LNCaP clone FGC (cell line): Measurements from ENCODE around the gene GATC.
A peak's percentile ranks its signal among the peaks of the same experiment; 100 is the strongest.

Experiments
- DNase-seq: peaks from one replicate; pipeline ENCODE4 v3.0.0-alpha.2; 2011; ENCODE audit warnings: low read depth
- H3K4me3 ChIP-seq: 2 replicates; pipeline ENCODE4 v1.5.1; 2011; ENCODE audit warnings: mild to moderate bottlenecking, low read depth, low read length, control low read depth
- CTCF ChIP-seq: IDR thresholded peaks from 2 replicates; pipeline ENCODE4 v1.5.1; 2012; ENCODE audit warnings: mild to moderate bottlenecking; ENCODE audit not compliant: control insufficient read depth, insufficient read depth; ENCODE audit errors: extremely low read depth

GATC gene

GRCh38 chr12:120470150-120470784 is 24.0 kb downstream of the GATC start:
- peak overlapping the region; percentile 82 for H3K4me3 ChIP-seq
- no peak for DNase-seq
- no peak for TF ChIP-seq CTCF

GRCh38 chr12:120472521-120472920 is 26.3 kb downstream of the GATC start:
- no peak for TF ChIP-seq CTCF
- no peak for DNase-seq
- no peak overlapping the region for H3K4me3 ChIP-seq

GRCh38 chr12:120473807-120474615 is 27.8 kb downstream of the GATC start:
- no peak for DNase-seq
- peak overlapping the region; percentile 30 for H3K4me3 ChIP-seq
- TF ChIP-seq CTCF, result no peak

- peak; percentile 87 for DNase-seq
- TF ChIP-seq CTCF, result no peak
- peak overlapping the region; percentile 30 for H3K4me3 ChIP-seq
These were observed 28.3 kb downstream of the GATC start for GRCh38 chr12:120474616-120474960.

- no peak overlapping the region for H3K4me3 ChIP-seq
- no peak for DNase-seq
- no peak for TF ChIP-seq CTCF
These were observed 29.4 kb downstream of the GATC start for GRCh38 chr12:120475643-120476042.

- DNase-seq, result no peak
- no peak for TF ChIP-seq CTCF
- H3K4me3 ChIP-seq, result no peak overlapping the region
These were observed 33.2 kb downstream of the GATC start for GRCh38 chr12:120479458-120479857.
